KMS-11 (cell line): Measurements from ENCODE around the gene SPOCD1.

Experiments
- H2AFZ ChIP-seq: fragments of 200-600 bp; sonication (generic); 2 replicates; pipeline ENCODE4 v1.6.1; 2016; ENCODE audit warnings: antibody characterized with exemption, mixed run types, low read depth
- H3K27ac ChIP-seq: fragments of 200-600 bp; sonication (generic); 2 replicates; pipeline ENCODE4 v1.6.1; 2016; ENCODE audit warnings: mild to moderate bottlenecking, mixed run types
- H3K27me3 ChIP-seq: fragments of 200-600 bp; sonication (generic); 2 replicates; pipeline ENCODE4 v1.6.1; 2017; ENCODE audit warnings: mild to moderate bottlenecking, low read depth, mixed run types, moderate library complexity; ENCODE audit not compliant: insufficient read depth
- H3K36me3 ChIP-seq: fragments of 200-600 bp; sonication (generic); 2 replicates; pipeline ENCODE4 v1.6.1; 2017; ENCODE audit warnings: mild to moderate bottlenecking, mixed run types; ENCODE audit not compliant: insufficient read depth
- H3K4me1 ChIP-seq: fragments of 200-600 bp; sonication (generic); 2 replicates; pipeline ENCODE4 v1.6.1; 2016; ENCODE audit warnings: mild to moderate bottlenecking, low read depth, mixed run types; ENCODE audit not compliant: poor library complexity, severe bottlenecking
- H3K4me2 ChIP-seq: fragments of 200-600 bp; sonication (generic); 2 replicates; pipeline ENCODE4 v1.7.0; 2016; ENCODE audit warnings: mild to moderate bottlenecking, mixed run types
- H3K4me3 ChIP-seq: fragments of 200-600 bp; sonication (generic); IDR thresholded peaks from 2 replicates; pipeline ENCODE4 v1.6.1; 2017; ENCODE audit warnings: low read depth, low read length, mixed read lengths; ENCODE audit not compliant: insufficient read depth
- H3K79me2 ChIP-seq: fragments of 200-600 bp; sonication (generic); 2 replicates; pipeline ENCODE4 v1.6.1; 2016; ENCODE audit warnings: low read depth, mixed run types; ENCODE audit not compliant: insufficient read depth
- H3K9ac ChIP-seq: fragments of 200-600 bp; sonication (generic); 2 replicates; pipeline ENCODE4 v1.6.1; 2016; ENCODE audit warnings: mild to moderate bottlenecking, mixed run types
- H4K20me1 ChIP-seq: fragments of 200-600 bp; sonication (generic); 2 replicates; pipeline ENCODE4 v1.6.1; 2016; ENCODE audit warnings: mild to moderate bottlenecking, mixed run types; ENCODE audit not compliant: insufficient read depth
- TF ChIP-seq, protein P1 (sequence below): fragments of 200-600 bp; sonication (generic); conservative IDR thresholded peaks from 2 replicates; pipeline ENCODE4 v1.6.1; 2017; ENCODE audit warnings: low read depth, mild to moderate bottlenecking, antibody characterized with exemption, low read length, moderate library complexity, mixed read lengths

Gene SPOCD1

DNA sequence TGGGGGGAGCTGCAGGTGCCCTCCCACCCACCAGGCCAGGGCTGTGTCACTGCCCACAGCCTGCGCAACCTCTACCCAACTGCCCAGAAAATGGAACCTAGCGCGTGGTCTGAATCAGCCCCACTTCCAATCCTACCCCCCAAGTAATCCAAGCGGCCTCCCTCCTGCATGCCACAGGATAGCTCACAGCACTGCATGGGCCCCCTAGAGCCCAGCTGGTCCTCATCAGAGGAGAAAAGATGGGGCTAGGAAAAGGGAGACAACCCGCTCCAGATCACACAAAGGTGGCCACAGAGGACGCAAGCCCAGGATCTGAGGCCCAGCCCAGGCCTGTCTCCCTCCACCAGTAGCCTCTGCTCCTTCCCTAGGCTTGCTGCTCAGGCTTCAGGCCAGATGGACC, 57.8 kb downstream of the SPOCD1 start:
- no peaks in the 10 kb centered on the region for H3K36me3 ChIP-seq
- no peak overlapping the region for H3K4me3 ChIP-seq
- H3K9ac ChIP-seq: no peak overlapping the region
- H4K20me1 ChIP-seq: no peaks in the 10 kb centered on the region
- H3K79me2 ChIP-seq: no peaks in the 10 kb centered on the region
- H3K4me1 ChIP-seq: peaks cover 4% of the 10 kb centered on the region
- no peak overlapping the region for H2AFZ ChIP-seq
- H3K4me2 ChIP-seq: no peak overlapping the region
- peaks cover 24% of the 10 kb centered on the region for H3K27me3 ChIP-seq
- H3K27ac ChIP-seq: no peak overlapping the region
- TF ChIP-seq, protein P1, sequence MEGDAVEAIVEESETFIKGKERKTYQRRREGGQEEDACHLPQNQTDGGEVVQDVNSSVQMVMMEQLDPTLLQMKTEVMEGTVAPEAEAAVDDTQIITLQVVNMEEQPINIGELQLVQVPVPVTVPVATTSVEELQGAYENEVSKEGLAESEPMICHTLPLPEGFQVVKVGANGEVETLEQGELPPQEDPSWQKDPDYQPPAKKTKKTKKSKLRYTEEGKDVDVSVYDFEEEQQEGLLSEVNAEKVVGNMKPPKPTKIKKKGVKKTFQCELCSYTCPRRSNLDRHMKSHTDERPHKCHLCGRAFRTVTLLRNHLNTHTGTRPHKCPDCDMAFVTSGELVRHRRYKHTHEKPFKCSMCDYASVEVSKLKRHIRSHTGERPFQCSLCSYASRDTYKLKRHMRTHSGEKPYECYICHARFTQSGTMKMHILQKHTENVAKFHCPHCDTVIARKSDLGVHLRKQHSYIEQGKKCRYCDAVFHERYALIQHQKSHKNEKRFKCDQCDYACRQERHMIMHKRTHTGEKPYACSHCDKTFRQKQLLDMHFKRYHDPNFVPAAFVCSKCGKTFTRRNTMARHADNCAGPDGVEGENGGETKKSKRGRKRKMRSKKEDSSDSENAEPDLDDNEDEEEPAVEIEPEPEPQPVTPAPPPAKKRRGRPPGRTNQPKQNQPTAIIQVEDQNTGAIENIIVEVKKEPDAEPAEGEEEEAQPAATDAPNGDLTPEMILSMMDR: no peak

DNA sequence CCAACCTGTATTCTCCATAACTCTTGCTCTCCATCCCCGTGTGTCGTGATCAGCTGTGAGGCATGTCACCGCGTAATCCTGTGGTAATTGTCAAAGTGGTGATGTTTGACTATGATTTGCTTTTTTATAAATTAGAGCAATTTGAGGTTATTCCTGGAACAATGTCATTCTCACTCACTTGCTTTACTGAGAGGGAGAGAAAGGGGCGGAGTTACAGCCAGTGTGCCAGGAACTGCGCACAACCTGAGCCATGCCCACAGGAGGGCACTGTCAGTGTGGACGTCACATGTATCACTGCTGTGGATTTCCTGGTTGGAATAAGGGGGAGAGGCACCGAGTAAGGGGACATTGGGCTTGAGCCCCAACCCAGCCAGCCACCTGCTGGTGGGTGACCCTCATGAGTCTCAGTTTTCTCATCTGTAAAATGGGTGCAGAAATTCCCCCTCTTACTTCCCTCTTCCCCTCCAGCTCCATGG, 58.6 kb downstream of the SPOCD1 start:
- Histone ChIP-seq H4K20me1 (no peaks in the 10 kb centered on the region), H3K4me3 (no peak overlapping the region), H3K79me2 (no peaks in the 10 kb centered on the region), H3K4me2 (no peak overlapping the region), H3K27me3 (peaks cover 17% of the 10 kb centered on the region), H3K4me1 (peaks cover 4% of the 10 kb centered on the region), H3K9ac (no peak overlapping the region), H2AFZ (no peak overlapping the region), H3K27ac (no peak overlapping the region), H3K36me3 (no peaks in the 10 kb centered on the region)
- TF ChIP-seq, protein P1: no peak

DNA sequence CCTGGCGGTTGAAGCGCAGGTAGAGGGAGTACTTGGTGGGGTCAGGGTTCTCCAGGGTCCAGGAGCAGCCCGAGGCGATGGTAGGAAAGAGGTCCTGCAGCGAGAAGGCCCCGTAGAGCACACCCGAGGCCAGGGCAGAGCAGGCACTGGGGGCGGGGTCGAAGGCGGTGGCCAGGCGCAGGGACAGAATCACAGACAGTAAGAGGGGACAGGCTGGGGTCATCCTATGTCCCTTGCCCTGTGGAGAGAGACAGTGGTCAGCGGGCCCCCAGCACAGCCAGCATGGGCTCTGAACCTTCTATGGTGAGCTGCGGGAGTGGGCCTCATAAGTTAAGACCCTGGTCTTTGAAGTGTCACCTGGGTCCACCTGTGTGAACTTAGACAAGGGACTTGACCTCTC, 59.2 kb downstream of the SPOCD1 start:
- no peaks in the 10 kb centered on the region for H3K36me3 ChIP-seq
- no peak overlapping the region for H3K4me3 ChIP-seq
- no peaks in the 10 kb centered on the region for H3K79me2 ChIP-seq
- H3K9ac ChIP-seq: no peak overlapping the region
- no peak overlapping the region for H3K27ac ChIP-seq
- H3K4me2 ChIP-seq: no peak overlapping the region
- H4K20me1 ChIP-seq: no peaks in the 10 kb centered on the region
- peaks cover 12% of the 10 kb centered on the region for H3K27me3 ChIP-seq
- H2AFZ ChIP-seq: no peak overlapping the region
- TF ChIP-seq, protein P1: no peak
- peaks cover 4% of the 10 kb centered on the region for H3K4me1 ChIP-seq

DNA sequence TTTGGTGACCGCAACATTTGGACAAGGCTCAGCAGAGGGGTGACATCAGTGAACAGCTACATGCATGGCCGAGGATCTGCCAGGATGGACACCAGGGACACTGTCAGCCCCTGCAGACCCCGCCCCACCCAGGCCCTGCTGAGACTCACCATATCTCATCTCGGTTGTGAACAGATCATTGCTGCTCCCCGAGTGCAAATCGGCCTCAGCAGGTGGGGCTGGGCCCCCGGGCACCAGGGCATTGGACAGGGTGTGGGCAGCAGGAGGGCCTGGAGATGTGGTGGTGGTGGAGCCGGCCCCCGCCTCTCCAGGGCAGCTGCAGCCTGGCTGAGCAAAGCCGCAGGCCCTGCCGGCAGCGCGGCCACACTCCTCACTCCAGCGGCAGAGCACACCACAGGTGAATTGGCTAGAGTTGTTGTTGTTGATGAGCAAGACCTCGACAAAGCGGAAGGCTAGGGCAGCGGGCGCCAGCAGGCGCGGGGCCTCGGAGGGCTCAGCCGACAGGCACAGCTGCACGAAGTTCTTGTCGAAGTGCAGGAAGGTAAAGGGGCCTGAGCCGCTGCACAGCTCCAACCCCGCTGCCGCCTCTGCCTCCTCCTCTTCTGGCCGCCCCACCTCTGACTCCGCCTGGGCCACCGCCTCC, 59.9 kb downstream of the SPOCD1 start:
- H3K27ac ChIP-seq: no peak overlapping the region

More for the DNA sequence above, 59.9 kb downstream of the SPOCD1 start:
- Histone ChIP-seq H2AFZ (no peak overlapping the region), H3K4me3 (no peak overlapping the region), H3K4me2 (no peak overlapping the region), H3K79me2 (no peaks in the 10 kb centered on the region), H3K27me3 (peaks cover 6% of the 10 kb centered on the region; the same call in 1 of the 2 replicates), H4K20me1 (no peaks in the 10 kb centered on the region), H3K36me3 (no peaks in the 10 kb centered on the region), H3K9ac (no peak overlapping the region), H3K4me1 (no peaks in the 10 kb centered on the region)
- TF ChIP-seq, protein P1: no peak
